ENCODE results near the gene ALK.

Gene ALK

GRCh38 chr2:29597035-29597434 is 324.4 kb downstream of the ALK start:
- no peak for DNase-seq

GRCh38 chr2:29596584-29596983 is 324.8 kb downstream of the ALK start:
- no peak for DNase-seq

- DNase-seq: no peak
These were observed 329.8 kb downstream of the ALK start for GRCh38 chr2:29591600-29591999.

- no peak for DNase-seq
These were observed 331.2 kb downstream of the ALK start for GRCh38 chr2:29590211-29590610.

GRCh38 chr2:29589440-29590103 is 331.8 kb downstream of the ALK start:
- DNase-seq: no peak

- DNase-seq: no peak
These were observed 333.8 kb downstream of the ALK start for GRCh38 chr2:29587402-29588190.

GRCh38 chr2:29586919-29587318 is 334.5 kb downstream of the ALK start:
- no peak for DNase-seq

- no peak for DNase-seq
These were observed 337.7 kb downstream of the ALK start for GRCh38 chr2:29583548-29584156.

GRCh38 chr2:29583104-29583503 is 338.3 kb downstream of the ALK start:
- DNase-seq: no peak

- DNase-seq: no peak
These were observed 339.3 kb downstream of the ALK start for GRCh38 chr2:29582062-29582461.

GRCh38 chr2:29580223-29580622 is 341.2 kb downstream of the ALK start:
- no peak for DNase-seq

GRCh38 chr2:29579495-29580169 is 341.8 kb downstream of the ALK start:
- no peak for DNase-seq

- no peak for DNase-seq
These were observed 343.2 kb downstream of the ALK start for GRCh38 chr2:29578084-29578598.

GRCh38 chr2:29576231-29576630 is 345.2 kb downstream of the ALK start:
- DNase-seq: no peak

GRCh38 chr2:29575370-29575890 is 346.0 kb downstream of the ALK start:
- DNase-seq: no peak

- no peak for DNase-seq
These were observed 347.8 kb downstream of the ALK start for GRCh38 chr2:29573612-29574011.

GRCh38 chr2:29573147-29573546 is 348.2 kb downstream of the ALK start:
- DNase-seq: no peak

GRCh38 chr2:29570539-29570938 is 350.8 kb downstream of the ALK start:
- DNase-seq: no peak

GRCh38 chr2:29567906-29568520 is 353.4 kb downstream of the ALK start:
- no peak for DNase-seq

- DNase-seq: no peak
These were observed 357.7 kb downstream of the ALK start for GRCh38 chr2:29563697-29564096.

GRCh38 chr2:29562896-29563295 is 358.5 kb downstream of the ALK start:
- no peak for DNase-seq

- no peak for DNase-seq
These were observed 359.1 kb downstream of the ALK start for GRCh38 chr2:29562319-29562718.

- DNase-seq: no peak
These were observed 359.8 kb downstream of the ALK start for GRCh38 chr2:29561628-29562027.

Measured in COR-L47 (cell line).